Activated CD4-positive, alpha-beta T cell treated with anti-CD3 and anti-CD28 coated beads for 4 hours (primary cell): ENCODE measurements around the gene NIM1K.
"Not testable (repeated sequence)": the region's sequence is repeated elsewhere in the genome, so short reads cannot be mapped to it uniquely, and the experiment has no call there.

ENCODE experiments used
- DNase-seq, 2 donors: peaks; one replicate each; pipeline ENCODE4 v3.0.0-alpha.2; 2020

NIM1K gene

DNA sequence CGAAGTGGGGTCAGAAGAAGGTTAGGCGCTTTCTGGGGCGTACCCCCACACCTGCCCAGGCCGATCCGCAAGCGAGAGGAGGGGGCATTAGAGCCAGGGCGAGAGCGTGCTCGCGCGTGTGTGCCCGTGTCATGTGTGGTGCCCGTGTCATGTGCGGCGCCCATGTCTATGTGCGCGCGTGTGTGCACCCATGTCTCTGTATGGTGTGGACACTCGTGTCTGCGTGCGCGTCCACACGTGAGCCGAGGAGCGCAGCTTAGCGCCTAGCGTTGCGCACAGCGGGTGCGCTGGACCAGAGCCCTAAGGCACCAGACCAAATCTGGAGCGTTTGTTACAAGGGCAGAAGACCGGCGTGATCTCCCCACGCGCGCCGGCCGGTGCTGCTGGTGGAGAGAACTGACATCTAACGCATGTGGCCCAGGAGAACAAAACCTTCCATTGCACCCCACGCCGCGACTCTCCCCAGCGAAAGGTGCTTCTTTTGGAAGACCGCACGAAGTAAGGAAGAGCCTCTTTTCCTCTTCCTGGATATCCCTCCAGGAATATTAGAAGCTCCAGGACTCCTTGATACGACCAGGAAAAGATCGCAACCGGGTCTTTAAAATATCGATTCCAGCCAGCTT, 644 bp downstream of the NIM1K start:
- peak; percentile 2 to 12 for DNase-seq

DNA sequence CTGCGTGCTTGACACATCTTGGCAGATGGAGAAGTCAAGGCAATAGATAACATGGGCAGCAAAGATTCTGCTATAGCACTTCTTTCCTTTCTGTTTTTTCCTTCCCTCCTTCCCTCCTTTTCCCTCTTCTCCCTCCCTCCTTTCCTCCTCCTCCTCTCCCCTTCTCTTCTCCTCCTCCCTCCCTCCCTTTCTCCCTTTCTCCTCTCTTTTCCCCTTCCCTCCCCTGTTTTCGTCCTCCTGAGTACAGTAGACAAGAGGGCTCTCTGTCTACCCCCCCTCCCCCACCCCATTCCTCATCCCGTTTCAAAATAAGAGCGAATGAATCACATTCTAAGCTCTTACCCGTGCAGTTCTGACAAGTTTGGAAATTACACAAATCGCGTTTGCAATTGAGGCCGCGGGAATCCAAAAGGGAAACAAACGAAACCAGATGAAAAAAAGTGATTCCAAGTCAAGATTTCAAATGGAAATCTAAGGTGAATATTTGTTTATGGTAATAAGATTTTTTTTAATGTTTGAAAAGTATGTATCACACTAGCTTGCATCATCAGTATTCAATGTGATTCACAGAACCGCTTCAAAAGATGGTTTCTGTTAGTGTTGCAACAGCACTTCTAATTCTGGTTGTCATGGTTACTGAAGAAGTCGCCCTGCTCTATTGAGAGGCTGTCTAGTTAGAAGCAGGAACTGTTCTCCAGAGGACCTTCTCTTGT, 1.3 kb downstream of the NIM1K start:
- peak; percentile 24 to 30 for DNase-seq

DNA sequence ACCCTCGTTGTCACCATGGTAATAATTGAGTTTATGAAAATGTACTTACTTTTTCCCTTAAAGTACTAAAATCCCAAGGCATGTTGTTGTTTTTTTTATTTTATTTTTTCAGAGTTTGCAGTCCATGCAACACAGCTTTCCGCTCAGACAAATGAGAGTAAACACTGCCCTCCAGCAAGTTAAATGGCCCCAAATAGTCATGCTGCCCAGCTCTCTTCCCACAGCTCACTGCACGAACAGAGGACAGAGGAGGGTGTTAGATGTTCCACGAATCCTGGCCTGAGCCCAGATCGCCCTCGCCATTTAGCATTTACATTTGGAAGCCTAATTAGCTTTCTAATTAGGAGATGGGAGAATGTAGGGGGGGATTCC, 1.9 kb downstream of the NIM1K start:
- no peak for DNase-seq

DNA sequence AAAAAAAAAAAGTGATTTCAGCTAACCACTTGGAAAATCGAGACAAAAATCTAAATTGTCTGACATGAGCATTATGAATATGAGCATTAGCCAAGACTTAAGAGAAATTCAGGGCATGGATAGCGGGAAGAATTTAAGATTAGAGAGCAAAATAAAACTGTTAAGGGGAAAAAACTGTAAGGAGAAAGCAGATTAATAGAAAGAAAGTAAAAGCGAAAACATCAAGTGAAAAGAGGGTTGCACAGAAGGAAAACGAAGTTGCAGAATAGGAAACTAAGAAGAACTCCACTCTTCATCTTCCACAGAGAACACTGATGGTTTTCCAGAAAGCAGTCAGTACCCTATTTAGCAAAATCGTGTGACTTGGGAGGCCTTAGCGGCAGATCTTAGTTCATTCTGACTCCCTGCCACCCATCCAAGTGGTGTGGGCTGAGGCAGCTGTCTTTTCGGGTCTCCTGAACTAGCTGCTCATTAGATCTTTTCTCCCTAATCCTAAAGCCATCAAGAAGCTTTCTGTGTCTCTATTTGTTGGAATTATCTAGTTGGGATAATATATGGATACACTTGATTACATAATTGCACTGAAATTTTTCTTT, 3.7 kb downstream of the NIM1K start:
- DNase-seq: no peak

DNA sequence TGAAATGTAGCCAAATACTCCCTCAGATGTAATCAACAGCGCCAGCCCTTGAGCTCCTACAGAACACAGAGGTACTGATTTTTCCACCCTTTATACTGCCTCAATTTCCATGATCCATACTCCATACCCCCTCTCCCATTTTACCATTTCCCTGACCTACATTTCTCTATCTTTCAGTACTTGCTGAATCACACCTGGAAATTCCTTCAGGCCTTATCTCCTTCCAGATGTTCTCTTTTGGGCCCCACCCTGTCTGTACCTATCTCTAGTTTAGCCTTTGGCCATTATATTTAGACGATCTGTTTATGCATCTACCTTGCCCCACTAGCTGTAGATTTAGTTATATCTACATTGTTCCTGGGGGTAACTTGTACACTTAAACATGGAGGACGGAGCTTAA, 5.5 kb downstream of the NIM1K start:
- DNase-seq: no peak

DNA sequence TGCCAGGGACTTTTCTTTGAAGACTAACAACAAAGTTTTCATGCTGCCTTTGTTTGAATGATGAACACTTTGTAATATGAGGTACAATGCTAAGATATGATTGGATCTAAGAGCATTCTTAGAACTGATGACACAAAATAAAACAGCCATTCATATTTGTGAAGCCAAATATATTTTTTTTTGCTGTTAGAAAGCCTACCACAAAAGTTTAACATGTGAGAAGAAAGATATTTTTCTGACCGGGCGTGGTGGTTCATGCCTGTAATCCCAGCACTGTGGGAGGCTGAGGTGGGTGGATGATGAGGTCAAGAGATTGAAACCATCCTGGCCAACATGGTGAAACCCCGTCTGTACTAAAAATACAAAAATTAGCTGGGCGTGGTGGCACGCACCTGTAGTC, 9.4 kb downstream of the NIM1K start:
- DNase-seq: not testable (repeated sequence)

DNA sequence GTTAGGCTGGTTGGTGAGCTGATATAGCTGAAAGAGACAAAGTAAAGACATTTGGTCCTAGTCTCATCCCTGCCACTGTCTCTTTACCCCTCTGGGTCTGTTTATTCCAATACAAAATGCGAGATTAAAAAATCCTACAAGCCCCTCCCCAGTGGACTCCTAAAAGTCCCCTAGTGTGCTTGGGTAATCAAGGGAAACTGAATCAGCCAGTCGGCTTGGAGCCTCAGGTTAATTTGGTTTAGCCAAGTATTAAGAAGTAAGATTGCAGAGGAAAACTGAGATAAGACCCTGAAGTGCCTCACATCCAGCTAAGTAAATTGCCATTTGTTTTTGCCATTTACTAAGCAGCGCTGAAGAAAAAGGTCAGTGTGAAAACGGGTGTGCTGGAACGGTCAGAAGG, 10.4 kb downstream of the NIM1K start:
- no peak for DNase-seq

DNA sequence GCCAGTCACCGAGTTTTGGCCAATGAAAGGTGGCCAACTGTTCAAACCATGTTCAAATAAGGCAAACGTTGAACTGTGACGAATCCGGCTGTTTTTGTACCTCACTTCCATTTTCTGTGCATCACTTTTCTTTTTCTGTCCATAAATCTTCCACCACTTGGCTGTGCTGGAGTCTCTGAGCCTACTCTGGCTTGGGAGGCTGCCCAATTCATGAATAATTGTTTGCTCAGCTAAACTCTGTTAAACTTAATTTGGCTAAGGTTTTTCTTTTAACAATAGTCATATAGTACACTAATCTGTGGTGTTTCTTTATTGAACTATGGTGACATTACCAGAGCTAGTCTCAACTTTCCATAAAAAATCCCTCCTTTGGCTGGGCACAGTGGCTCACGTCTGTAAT, 11.3 kb downstream of the NIM1K start:
- no peak for DNase-seq

DNA sequence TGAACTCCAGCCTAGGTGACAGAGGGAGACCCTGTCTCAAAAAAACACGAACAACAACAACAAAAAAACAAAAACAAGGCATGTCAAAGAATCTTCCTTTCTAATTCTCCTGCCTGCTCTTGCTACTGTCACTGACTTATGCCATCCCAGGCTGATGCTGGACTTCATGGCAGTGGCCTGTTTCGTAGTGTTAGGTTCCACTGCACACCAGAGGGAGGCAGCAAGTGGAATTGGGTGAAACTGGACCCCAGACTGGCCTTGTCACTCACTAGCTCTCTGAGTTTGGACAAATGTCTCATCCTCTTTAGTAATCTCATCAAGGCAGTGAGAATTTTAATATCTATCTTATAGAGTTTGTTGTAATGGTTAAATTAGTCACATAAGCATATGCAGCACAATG, 12.9 kb downstream of the NIM1K start:
- no peak for DNase-seq

DNA sequence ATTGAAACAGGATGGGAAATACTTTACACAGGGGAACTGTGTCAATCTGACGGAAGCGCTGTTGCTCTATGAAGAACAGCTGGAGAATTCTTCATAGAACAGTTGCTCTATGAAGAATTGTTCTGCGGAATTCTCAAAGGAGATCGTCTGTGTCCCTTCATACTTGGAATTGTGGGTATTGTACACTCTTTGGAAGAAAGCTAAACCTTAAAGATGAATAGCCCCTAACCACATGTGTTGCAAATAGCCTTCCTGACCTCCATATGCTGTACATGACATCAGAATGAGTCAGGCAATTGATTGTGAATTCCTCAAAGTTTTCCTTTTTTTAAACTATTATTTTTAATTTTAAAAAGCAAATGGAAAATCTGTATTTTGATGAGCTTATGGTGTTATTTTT, 15.6 kb downstream of the NIM1K start:
- no peak for DNase-seq

DNA sequence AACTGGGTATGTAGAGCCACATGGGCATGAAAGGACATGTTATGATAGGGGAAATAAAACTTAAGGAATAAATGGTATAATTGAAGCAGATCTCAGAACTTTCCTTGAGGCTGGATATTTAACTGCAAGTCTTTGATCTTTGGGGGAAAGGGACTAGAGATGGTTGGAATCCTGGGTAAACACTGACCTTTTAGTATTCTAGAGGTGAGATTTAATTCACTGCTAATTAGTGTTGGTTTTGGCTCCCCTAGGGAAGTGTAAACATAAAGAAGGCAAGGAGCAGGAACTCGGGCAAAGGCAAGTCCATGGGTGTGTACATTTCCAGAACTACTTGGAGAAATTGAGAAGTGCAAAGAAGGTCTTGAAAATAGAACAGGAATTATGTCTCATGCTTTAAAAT, 16.6 kb downstream of the NIM1K start:
- no peak for DNase-seq

DNA sequence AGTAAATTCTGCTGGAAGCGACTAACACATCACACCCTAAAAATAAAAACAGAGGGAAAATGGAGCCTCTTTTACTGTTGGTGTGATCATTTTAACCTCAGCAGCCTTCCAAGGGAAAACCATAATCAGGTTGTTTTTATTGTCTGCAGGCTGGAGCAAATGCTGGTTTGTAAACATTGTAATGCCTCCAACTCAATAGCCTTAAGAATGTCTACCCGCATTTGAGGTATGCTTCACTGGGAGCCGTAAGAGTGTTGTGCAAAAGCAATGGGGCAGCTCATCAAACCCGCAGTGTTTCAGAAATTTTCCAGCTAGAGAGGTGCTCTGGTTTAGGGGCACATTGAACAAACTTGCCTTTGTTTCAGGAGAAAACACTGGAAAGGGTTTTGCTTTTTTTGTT, 17.0 kb downstream of the NIM1K start:
- DNase-seq: no peak

DNA sequence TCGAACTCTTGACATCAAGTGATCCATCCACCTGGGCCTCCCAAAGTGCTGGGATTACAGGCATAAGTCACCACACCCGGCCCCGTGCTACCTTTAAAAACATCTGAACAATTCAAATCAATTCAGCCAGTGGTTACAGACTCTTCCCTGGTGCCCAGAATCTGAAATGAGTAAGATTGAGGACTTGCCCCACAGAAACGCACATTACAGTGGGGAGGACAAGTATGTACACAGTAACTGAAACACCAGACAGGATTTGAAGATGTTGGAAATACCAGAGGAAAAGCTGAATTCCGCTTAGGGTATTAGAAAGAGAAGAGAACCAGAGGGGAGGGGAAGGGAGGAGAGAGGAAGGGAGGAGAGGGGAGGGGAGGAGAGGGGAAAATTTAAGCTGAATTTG, 17.8 kb downstream of the NIM1K start:
- DNase-seq: no peak

DNA sequence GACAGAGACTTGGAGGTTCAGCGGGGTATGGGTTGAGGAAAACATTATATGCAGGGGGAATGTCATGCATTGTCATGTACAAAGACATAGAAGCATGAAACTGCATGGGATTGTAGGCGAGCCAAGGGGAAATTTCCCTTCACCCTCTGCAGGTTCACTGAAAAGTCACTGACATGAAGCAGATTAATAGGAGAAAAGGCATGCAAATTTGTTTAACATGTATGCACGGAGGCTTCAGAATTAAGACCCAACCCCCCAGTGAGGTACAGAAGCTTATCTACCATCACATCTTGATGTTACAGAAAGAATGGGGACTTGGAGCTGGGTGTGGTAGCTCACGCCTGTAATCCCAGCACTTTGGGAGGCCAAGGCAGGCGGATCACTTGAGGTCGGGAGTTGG, 18.5 kb downstream of the NIM1K start:
- DNase-seq: no peak

DNA sequence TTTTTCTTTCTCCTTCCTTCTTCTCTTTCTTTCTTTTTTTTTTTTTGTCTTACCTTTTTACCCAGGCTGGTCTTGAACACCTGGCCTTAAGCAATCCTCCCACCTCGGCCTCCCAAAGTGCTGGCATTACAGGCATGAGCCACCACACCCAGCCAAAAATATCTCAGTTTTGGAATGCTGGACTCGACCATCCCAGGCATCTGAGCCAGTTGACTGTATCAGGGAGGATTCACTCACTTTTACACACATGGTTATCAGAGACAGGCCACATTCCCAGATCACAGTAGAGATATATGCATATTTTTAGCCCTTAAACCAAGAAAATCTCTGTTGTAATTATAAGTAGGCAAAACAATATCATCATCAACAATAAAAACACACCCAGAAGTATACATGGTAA, 21.9 kb downstream of the NIM1K start:
- no peak for DNase-seq

DNA sequence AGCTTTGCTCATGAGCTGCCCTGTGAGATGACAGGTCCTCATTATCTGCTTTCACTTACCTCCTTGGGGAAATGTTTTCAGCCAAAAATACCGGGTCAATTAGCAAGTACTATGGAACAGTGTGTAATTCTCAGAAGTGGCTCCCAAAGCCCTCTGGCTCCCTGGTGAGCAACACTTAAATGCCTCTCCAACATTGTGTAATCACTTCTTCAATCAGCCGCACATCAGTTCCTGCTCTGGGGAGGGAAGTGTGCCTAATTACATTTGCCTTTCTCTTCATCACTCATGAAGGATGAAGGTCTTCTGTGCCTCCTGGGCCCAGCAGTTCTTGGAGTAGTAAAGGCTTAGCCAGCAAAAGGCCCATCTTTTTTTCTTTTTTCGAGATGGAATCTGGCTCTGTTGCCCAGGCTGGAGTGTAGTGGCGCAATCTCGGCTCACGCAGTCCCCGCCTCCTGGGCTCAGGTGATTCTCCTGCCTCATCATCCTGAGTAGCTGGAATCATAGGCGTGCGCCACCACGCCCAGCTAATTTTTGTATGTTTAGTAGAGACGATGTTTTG, 23.1 kb downstream of the NIM1K start:
- DNase-seq: no peak

DNA sequence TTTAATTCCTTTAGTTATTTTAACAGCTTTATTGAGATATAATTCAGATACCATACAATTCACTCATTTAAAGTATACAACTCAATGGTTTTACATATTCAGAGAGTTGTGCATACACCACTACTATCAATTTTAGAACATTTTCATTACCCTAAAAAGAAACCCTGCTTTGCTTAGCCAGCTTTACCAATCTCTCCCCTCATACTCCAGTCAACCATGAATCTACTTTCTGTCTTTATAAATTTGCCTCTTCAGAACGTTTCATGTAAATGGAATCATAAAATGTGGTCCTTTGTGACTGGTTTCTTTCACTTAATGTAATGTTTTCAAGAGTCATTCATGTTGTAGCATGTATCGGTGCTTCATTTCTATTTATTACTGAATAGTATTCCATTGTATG, 24.9 kb downstream of the NIM1K start:
- DNase-seq: no peak

DNA sequence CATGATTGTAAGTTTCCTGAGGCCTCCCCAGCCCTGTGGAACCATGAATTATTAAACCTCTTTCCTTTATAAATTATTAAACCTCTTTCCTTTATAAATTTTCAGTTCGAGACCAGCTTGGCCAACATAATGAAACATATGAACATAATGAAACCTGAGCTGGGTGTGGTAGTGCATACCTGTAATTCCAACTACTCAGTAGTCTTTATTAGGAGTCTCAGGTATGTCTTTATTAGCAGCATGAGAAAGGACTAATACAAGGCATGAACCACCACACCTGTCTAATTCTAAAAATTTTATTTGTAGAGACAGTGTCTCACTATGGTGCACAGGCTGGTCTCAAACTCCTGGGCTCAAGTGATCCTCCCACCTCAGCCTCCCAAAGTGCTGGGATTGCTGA, 27.1 kb downstream of the NIM1K start:
- no peak for DNase-seq

DNA sequence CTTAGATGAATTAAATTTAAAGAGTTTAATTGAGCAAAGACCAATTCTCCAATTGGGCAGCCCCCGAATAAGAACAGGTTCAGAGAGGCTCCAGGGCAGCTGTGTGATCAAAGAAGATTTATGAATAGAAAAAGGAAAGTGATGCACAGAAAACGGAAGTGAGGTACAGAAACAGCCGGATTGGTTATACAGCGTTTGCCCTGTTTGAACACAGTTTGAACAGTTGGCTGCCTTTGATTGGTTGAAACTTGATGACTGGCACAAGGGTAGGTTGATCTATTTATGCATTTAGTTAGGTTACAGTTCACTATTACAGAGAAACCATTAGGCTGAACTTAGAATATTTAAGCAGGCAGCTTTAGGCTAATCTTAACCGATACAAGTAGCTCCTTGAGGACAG, 29.5 kb downstream of the NIM1K start:
- DNase-seq: no peak

DNA sequence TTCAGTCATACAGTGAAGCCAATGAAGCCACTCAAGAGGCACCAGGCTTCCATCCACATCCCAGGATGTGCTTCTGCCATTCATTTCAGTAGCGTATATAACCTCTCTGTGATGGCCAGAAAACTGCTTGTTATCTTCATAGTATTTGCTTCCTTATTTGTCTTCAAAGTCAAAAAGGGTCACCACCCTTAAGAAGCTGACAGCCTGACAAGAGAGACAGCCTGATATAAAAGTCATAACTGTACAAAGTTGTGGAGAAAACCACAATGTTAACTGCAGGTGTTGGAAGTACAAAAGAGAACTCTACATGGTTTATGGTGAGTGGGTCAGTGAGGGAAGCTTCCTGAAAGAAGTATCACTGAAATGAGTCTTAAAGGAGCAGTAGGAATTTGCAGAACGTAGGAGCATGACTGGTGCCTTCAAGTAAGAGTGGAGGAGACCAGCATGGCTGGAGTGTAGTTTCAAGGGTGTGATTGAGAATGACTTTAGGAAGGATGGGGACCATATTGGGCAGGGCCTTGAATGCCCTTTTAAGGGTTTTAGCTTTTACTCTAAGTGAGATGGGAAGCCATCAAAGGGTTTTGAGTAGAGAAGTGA, 33.7 kb downstream of the NIM1K start:
- no peak for DNase-seq

DNA sequence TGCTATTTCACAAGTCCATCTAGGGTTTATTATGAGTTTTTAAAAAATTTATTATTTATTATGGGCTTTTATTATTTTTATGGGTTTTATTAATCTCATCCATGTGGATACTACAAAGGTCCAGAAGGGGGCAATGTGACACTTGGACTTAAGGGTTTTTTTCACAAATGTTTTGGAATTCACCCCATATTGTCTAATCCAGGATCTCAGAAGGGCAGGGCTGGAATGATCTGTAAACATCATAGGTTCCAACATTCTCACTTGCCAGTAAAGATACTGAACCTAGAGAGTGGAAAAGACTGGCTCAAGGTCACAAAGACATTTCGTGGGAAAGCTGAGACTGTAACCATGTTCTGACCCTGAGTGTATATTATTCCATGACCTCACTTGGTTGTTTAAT, 35.6 kb downstream of the NIM1K start:
- DNase-seq: no peak

DNA sequence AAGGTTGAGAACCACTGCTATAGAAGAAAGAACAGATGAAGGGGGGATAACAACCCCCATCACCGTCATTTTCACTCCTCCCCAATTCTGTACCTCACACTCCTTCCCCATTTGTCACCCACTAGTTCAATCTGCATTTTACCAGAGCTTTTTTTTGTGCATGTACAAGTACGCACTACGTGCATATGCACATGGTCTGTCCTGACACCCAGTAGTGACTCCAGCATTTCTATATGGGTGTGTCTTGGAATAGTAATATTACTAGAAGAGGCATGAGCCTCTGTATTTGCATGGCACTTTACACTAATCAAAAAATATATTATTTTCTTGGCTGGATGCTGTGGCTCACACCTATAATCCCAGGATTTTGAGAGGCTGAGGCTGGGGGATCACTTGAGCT, 38.7 kb downstream of the NIM1K start:
- no peak for DNase-seq

DNA sequence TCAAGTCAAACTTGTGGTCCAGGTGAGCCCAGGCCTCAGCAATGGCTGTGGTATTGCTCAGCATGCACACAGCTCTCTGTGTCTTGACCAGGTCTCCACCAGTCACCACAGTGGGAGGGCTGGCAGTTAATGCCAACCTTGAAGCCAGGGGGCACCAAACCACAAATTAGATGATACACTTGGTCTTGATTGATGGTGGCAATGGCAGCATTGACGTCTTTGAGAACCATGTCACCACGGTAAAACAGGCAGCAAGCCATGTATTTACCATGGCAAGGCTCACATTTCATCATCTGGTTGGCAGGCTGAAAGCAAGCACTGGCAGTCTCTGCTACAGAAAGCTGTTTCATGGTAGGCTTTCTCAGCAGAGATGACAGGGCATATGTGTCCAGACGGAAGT, 40.0 kb downstream of the NIM1K start:
- DNase-seq: peak in 1 of 2 donors; percentile 4
